Coronary artery (tissue), 2 donors: ENCODE measurements around the gene CLEC18C.
"Not testable (repeated sequence)": the region's sequence is repeated elsewhere in the genome, so short reads cannot be mapped to it uniquely, and the experiment has no call there.

ENCODE experiments used
- DNase-seq: peaks from one replicate; pipeline ENCODE4 v3.0.0-alpha.2; 2017; ENCODE audit warnings: low spot score
- H3K27ac ChIP-seq, 2 donors: fragments of 200-600 bp; sonication (generic); one replicate each; pipeline ENCODE4 v1.5.1; 2016 to 2019
- H3K4me3 ChIP-seq: fragments of 200-600 bp; sonication (generic); 2 replicates; pipeline ENCODE4 v1.5.1; 2016; ENCODE audit warnings: mild to moderate bottlenecking, moderate library complexity

CLEC18C gene

GRCh38 chr16:70190574-70190973 is 17.0 kb downstream of the CLEC18C start:
- H3K4me3 ChIP-seq, H3K27ac ChIP-seq, DNase-seq: not testable (repeated sequence)

- not testable (repeated sequence) for DNase-seq, H3K27ac ChIP-seq, H3K4me3 ChIP-seq
Measured at GRCh38 chr16:70196683-70197300, 23.2 kb downstream of the CLEC18C start.

GRCh38 chr16:70197611-70198010 is 24.0 kb downstream of the CLEC18C start:
- H3K27ac ChIP-seq, H3K4me3 ChIP-seq, DNase-seq: not testable (repeated sequence)

DNA sequence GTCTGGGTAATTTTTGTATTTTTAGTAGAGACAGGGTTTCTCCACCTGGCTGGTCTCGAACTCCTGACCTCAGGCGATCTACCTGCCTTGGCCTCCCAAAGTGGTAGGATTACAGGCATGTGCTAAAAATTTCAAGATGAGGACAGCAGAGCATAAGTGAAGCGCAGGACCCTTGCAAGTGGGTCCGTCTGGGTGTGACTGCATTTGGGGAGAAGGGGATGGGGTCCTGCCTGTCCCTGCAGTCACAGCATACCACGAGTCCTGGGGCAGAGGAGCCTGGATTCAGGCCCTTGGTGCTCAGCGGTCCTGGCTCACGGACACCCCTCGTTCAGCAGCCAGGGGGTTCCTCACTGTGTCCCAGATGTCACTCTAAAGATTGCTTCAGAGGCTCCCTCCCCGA is 24.6 kb downstream of the CLEC18C start:
- DNase-seq, H3K4me3 ChIP-seq, H3K27ac ChIP-seq: not testable (repeated sequence)

GRCh38 chr16:70198666-70199065 is 25.1 kb downstream of the CLEC18C start:
- H3K4me3 ChIP-seq, H3K27ac ChIP-seq, DNase-seq: not testable (repeated sequence)

- not testable (repeated sequence) for DNase-seq, H3K4me3 ChIP-seq, H3K27ac ChIP-seq
Measured at GRCh38 chr16:70199170-70199569, 25.6 kb downstream of the CLEC18C start.

DNA sequence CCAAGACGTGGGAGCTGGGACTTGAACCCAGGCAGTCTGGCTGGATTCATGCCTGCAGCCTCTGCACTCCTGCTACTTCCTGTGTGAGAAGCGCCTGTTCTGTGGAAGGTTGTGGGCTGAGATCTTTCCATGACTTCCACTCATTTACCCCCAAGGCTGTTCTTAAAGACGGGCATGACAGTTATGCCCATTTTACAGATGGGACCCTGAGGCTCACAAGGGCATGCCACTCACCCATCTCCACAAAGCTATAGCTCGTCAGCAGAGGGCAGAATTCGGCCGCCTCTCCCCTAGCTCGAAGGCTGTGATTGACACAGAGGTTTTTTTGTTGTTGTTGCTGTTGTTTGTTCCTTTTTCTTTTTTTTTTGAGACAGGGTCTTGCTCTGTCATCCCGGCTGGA is 26.5 kb downstream of the CLEC18C start:
- H3K27ac ChIP-seq, H3K4me3 ChIP-seq, DNase-seq: not testable (repeated sequence)

- H3K27ac ChIP-seq, DNase-seq: not testable (repeated sequence)
Measured at GRCh38 chr16:70203508-70203907, 29.9 kb downstream of the CLEC18C start.

GRCh38 chr16:70204010-70204409 is 30.4 kb downstream of the CLEC18C start:
- not testable (repeated sequence) for H3K4me3 ChIP-seq, H3K27ac ChIP-seq, DNase-seq

More at GRCh38 chr16:70203508-70203907, 29.9 kb downstream of the CLEC18C start:
- H3K4me3 ChIP-seq = not testable (repeated sequence)

- not testable (repeated sequence) for DNase-seq, H3K4me3 ChIP-seq, H3K27ac ChIP-seq
Measured at GRCh38 chr16:70204668-70205405, 31.2 kb downstream of the CLEC18C start.

GRCh38 chr16:70206382-70206781 is 32.8 kb downstream of the CLEC18C start:
- not testable (repeated sequence) for DNase-seq, H3K4me3 ChIP-seq, H3K27ac ChIP-seq

GRCh38 chr16:70218586-70218985 is 45.0 kb downstream of the CLEC18C start:
- not testable (repeated sequence) for H3K4me3 ChIP-seq, DNase-seq, H3K27ac ChIP-seq

- DNase-seq, H3K4me3 ChIP-seq, H3K27ac ChIP-seq: not testable (repeated sequence)
Measured at GRCh38 chr16:70222574-70222973, 49.0 kb downstream of the CLEC18C start.

DNA sequence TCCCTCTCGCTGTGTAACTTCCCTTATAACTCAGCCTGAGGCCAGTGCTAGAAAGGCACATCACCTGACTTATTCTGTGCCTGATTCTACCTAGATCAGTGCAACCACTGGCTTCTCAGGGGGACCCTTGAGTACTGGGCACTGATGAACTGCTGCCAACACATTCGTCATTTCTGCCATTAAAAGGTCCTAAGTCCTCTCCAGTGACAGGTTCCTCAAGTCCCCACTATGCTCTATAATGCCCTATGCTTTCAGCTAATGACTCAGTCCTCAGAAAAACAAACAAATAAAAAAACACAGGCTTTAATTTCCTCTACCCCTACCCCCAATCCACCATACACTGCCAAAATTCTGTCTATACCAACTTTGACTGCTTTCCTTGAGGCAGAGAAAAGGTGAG is 49.6 kb downstream of the CLEC18C start:
- not testable (repeated sequence) for DNase-seq, H3K4me3 ChIP-seq, H3K27ac ChIP-seq

DNA sequence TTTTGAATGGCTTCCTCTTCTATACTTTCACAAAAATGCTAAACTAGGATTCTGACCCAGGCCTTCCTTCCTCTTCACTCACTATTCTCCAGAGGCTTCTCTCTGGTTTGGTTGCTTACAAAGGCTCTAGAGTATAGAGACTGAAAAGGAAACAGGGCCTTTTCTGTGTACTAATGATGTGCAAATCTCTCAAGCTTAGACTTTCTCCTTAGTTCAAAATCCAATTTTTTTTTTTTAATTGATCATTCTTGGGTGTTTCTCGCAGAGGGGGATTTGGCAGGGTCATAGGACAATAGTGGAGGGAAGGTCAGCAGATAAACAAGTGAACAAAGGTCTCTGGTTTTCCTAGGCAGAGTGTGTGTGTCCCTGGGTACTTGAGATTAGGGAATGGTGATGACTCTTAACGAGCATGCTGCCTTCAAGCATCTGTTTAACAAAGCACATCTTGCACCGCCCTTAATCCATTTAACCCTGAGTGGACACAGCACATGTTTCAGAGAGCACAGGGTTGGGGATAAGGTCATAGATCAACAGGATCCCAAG is 50.5 kb downstream of the CLEC18C start:
- H3K27ac ChIP-seq, H3K4me3 ChIP-seq, DNase-seq: not testable (repeated sequence)

DNA sequence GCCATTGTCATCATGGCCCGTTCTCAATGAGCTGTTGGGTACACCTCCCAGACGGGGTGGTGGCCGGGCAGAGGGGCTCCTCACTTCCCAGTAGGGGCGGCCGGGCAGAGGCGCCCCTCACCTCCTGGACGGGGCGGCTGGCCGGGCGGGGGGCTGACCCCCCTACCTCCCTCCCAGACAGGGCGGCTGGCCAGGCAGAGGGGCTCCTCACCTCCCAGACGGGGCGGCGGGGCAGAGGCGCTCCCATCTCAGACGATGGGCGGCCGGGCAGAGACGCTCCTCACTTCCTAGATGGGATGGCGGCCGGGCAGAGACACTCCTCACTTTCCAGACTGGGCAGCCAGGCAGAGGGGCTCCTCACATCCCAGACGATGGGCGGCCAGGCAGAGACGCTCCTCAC is 51.1 kb downstream of the CLEC18C start:
- not testable (repeated sequence) for H3K4me3 ChIP-seq, H3K27ac ChIP-seq, DNase-seq

- H3K27ac ChIP-seq, H3K4me3 ChIP-seq, DNase-seq: not testable (repeated sequence)
Measured at GRCh38 chr16:70225430-70225829, 51.8 kb downstream of the CLEC18C start.

DNA sequence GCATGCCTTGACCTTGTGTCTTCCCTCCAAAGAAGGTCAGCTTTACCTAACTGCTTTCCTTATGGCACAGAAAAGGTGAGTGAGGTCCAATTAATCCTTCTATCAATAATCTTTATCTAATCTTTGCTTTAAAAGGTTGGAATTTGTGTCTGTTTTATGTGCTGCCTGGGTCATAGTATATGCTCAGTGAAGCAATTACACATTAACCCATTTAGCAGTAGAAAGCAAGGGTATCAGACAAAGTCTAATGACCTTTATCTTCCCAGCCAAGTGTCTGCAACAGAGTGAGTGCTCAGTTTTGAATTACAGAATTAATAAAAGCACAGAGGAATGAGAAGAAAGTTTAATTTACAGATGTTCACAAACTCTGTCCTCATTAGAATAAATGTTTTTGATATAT is 52.4 kb downstream of the CLEC18C start:
- H3K27ac ChIP-seq, DNase-seq, H3K4me3 ChIP-seq: not testable (repeated sequence)

- not testable (repeated sequence) for H3K27ac ChIP-seq, H3K4me3 ChIP-seq, DNase-seq
Measured at GRCh38 chr16:70231831-70232230, 58.2 kb downstream of the CLEC18C start.
